ENCODE data around the gene ARHGEF17.

The ARHGEF17 gene

DNA sequence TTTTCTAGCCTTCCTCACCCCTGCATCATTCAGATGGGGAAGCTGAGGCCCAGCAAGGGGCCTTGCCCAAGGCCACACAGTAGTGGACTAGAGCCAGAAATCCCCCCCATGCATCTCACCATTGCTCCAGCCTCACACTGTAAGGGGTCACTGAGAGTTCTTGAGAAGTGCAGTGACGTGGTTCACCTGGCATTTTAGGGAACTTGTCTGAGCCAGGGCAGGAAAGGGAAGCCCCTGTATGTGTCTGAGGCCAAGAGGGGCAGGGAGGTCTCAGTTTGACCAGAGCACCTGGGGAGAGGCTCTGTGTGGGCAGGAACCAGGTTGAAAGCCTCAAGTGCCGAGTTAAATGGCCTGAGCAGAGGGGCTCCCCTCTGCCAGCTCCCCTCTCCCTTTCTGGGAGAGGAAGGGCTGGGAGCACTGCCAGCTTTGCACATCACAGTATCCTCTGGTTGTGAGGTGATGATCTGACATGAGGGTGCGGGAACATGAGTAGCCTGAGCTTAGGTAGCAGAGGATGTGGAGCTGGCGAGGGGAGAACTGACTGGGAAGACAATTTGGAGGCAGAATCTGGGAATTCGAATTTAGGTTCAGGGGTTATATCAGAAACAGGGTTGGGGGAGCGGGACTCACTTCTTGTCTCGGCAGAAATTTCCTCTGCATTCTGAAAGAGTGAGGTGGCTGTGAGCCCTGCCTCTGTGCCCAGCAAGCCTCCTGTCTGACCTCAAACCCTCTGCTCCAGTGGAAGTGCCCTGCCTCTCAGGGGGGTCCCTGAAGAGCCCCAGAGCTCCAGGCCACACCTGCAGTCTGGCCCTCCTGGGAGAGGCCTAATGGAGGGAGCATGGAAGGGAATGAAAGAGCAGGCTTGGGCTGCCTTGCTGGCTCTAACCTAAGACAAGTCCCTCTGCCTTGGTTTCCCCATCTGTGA is 14.6 kb downstream of the ARHGEF17 start:
- no peak overlapping the region for H3K9ac ChIP-seq (ENCODE audit: low read depth in 1 of 2, low read length in 2 of 2)
- peaks cover 29 to 36% of the 10 kb centered on the region in 2 donors for H3K4me1 ChIP-seq (ENCODE audit: control insufficient read depth in 1 of 2, insufficient read depth in 2 of 2, low read length in 2 of 2)
- H3K9me3 ChIP-seq (ENCODE audit: control insufficient read depth in 1 of 2, low read length in 2 of 2): no peaks in the 10 kb centered on the region
- no peaks in the 10 kb centered on the region for H3K27me3 ChIP-seq (ENCODE audit: control insufficient read depth in 1 of 2, insufficient read depth in 2 of 2, low read length in 2 of 2)
- peak overlapping the region; percentile 41 for H3K27ac ChIP-seq (ENCODE audit: low read depth, low read length)
- H3K36me3 ChIP-seq (ENCODE audit: control insufficient read depth in 1 of 2, insufficient read depth in 2 of 2, low read length in 2 of 2): no peaks in the 10 kb centered on the region
- no peak overlapping the region for H3K4me3 ChIP-seq (ENCODE audit: low read depth in 1 of 2, low read length in 2 of 2)

DNA sequence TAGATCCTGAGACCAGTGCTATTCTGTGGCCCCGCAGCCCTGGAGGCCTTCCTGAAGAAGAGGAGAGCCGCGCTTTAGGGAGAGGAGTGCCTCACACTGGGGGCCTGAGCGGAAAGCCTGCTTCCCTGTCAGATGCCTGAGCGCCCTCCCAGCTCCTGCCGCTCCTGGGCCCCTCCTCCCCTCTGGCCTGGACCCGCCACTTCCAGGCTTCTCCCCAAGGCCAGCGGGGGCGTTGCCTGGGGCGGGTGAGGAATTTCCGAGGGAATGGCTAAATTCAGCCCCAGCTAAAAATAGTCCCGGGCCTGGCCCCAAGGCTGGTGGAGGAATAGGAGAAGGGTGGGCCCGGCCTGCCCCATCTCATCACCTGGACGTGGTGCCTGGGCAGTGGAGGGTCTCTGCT is 15.4 kb downstream of the ARHGEF17 start:
- H3K9ac ChIP-seq (ENCODE audit: low read depth in 1 of 2, low read length in 2 of 2): peak overlapping the region in 1 of 2 donors; percentile 56
- peaks cover 29 to 36% of the 10 kb centered on the region in 2 donors for H3K4me1 ChIP-seq (ENCODE audit: control insufficient read depth in 1 of 2, insufficient read depth in 2 of 2, low read length in 2 of 2)
- peak overlapping the region; percentile 62 for H3K27ac ChIP-seq (ENCODE audit: low read depth, low read length)
- H3K27me3 ChIP-seq (ENCODE audit: control insufficient read depth in 1 of 2, insufficient read depth in 2 of 2, low read length in 2 of 2): no peaks in the 10 kb centered on the region
- H3K9me3 ChIP-seq (ENCODE audit: control insufficient read depth in 1 of 2, low read length in 2 of 2): no peaks in the 10 kb centered on the region
- peak overlapping the region in 1 of 2 donors; percentile 35 for H3K4me3 ChIP-seq (ENCODE audit: low read depth in 1 of 2, low read length in 2 of 2)
- H3K36me3 ChIP-seq (ENCODE audit: control insufficient read depth in 1 of 2, insufficient read depth in 2 of 2, low read length in 2 of 2): no peaks in the 10 kb centered on the region

DNA sequence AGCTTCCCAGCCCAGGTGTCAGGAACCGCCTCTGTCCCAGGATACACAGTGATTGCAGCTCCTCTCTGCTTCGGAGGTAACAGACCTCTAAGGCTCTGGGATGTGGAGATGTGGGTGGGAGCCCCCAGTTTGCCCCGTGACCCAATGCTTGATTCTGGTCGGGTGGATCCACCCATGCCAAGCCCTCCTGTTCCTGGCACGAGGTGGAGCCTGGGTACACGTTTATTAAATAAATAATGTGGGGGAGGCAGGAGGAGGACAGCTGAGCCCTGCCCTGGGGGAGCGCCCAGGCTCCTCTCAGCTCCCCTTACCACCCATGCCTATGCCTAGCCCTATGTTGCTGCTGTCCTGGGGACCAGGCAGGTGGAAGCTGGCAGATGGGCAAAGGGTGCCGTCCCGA is 16.0 kb downstream of the ARHGEF17 start:
- Histone ChIP-seq H3K4me1 (ENCODE audit: control insufficient read depth in 1 of 2, insufficient read depth in 2 of 2, low read length in 2 of 2) (peaks cover 29 to 36% of the 10 kb centered on the region in 2 donors), H3K9ac (ENCODE audit: low read depth in 1 of 2, low read length in 2 of 2) (peak overlapping the region in 1 of 2 donors; percentile 56), H3K27me3 (ENCODE audit: control insufficient read depth in 1 of 2, insufficient read depth in 2 of 2, low read length in 2 of 2) (no peaks in the 10 kb centered on the region), H3K27ac (ENCODE audit: low read depth, low read length) (peak overlapping the region; percentile 66), H3K4me3 (ENCODE audit: low read depth in 1 of 2, low read length in 2 of 2) (peak overlapping the region in 1 of 2 donors; percentile 35), H3K9me3 (ENCODE audit: control insufficient read depth in 1 of 2, low read length in 2 of 2) (no peaks in the 10 kb centered on the region), H3K36me3 (ENCODE audit: control insufficient read depth in 1 of 2, insufficient read depth in 2 of 2, low read length in 2 of 2) (no peaks in the 10 kb centered on the region)

DNA sequence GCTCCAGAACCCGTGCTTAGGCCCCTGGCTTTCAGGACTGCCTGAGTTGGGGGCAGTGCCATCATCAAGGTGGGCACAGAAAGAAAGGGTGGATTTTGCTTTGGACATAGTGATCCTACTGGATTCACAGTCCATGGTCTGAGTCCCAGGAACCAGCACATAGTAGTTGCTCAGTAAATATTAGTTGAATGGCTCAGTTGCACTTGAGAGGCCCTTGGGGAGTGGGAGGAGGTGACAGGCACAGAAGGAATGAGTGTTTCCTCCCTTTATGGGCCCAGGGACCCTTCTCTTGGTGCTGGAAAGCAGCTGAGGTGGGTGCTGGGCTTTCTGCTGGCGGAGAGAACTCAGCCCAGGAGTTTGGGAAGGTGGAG is 16.6 kb downstream of the ARHGEF17 start:
- Histone ChIP-seq H3K9me3 (ENCODE audit: control insufficient read depth in 1 of 2, low read length in 2 of 2) (no peaks in the 10 kb centered on the region), H3K27me3 (ENCODE audit: control insufficient read depth in 1 of 2, insufficient read depth in 2 of 2, low read length in 2 of 2) (no peaks in the 10 kb centered on the region), H3K4me3 (ENCODE audit: low read depth in 1 of 2, low read length in 2 of 2) (no peak overlapping the region), H3K27ac (ENCODE audit: low read depth, low read length) (peak overlapping the region; percentile 66), H3K9ac (ENCODE audit: low read depth in 1 of 2, low read length in 2 of 2) (no peak overlapping the region), H3K4me1 (ENCODE audit: control insufficient read depth in 1 of 2, insufficient read depth in 2 of 2, low read length in 2 of 2) (peaks cover 29 to 37% of the 10 kb centered on the region in 2 donors), H3K36me3 (ENCODE audit: control insufficient read depth in 1 of 2, insufficient read depth in 2 of 2, low read length in 2 of 2) (no peaks in the 10 kb centered on the region)

DNA sequence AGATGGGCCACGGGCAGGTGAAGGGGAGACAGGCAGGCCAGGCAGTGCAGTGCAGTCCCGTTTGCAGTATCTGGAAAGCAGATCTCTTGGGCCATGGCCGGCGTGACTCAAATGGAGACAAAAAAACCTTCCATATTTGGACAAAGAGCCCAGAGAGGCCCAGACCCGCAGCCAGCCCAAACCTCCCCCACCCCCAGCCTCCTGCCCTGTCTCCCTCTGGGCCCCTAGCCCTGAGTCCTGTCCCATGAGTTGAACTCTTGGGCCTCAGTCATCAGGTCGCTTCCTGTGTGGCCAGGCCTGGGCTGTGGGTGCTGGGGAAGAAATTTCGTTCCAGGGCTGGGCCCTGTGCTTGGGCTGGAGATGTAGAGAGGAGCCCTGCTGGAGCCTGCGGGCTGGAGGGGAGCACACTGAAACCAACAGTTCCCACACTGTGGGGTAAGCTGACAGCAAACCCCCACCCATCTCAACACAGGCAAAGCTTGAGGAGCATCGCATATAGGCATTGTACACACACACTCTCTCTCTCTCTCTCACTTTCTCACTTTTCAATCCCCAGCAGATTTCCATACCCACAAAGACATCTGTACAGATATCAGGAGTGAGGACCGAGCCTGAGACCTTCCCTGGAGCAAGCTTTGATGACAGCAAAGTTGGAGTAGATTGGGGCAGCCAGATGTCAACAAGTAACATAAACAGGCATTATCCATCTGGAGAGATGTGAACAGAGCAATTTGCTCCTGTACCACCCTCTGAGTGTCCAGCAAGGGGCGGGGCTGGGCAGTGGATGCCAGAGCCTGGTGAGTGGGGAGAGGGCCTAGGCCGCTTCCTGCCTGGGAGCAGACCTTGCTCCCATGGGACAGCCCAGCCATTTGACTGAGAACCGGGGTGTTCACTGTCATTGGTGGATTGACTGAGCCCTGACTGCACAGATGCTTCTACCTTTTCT is 17.2 kb downstream of the ARHGEF17 start:
- Histone ChIP-seq H3K27me3 (ENCODE audit: control insufficient read depth in 1 of 2, insufficient read depth in 2 of 2, low read length in 2 of 2) (no peaks in the 10 kb centered on the region), H3K36me3 (ENCODE audit: control insufficient read depth in 1 of 2, insufficient read depth in 2 of 2, low read length in 2 of 2) (no peaks in the 10 kb centered on the region), H3K4me1 (ENCODE audit: control insufficient read depth in 1 of 2, insufficient read depth in 2 of 2, low read length in 2 of 2) (peaks cover 29 to 39% of the 10 kb centered on the region in 2 donors), H3K9ac (ENCODE audit: low read depth in 1 of 2, low read length in 2 of 2) (no peak overlapping the region), H3K27ac (ENCODE audit: low read depth, low read length) (peak overlapping the region; percentile 52), H3K9me3 (ENCODE audit: control insufficient read depth in 1 of 2, low read length in 2 of 2) (no peaks in the 10 kb centered on the region), H3K4me3 (ENCODE audit: low read depth in 1 of 2, low read length in 2 of 2) (no peak overlapping the region)

DNA sequence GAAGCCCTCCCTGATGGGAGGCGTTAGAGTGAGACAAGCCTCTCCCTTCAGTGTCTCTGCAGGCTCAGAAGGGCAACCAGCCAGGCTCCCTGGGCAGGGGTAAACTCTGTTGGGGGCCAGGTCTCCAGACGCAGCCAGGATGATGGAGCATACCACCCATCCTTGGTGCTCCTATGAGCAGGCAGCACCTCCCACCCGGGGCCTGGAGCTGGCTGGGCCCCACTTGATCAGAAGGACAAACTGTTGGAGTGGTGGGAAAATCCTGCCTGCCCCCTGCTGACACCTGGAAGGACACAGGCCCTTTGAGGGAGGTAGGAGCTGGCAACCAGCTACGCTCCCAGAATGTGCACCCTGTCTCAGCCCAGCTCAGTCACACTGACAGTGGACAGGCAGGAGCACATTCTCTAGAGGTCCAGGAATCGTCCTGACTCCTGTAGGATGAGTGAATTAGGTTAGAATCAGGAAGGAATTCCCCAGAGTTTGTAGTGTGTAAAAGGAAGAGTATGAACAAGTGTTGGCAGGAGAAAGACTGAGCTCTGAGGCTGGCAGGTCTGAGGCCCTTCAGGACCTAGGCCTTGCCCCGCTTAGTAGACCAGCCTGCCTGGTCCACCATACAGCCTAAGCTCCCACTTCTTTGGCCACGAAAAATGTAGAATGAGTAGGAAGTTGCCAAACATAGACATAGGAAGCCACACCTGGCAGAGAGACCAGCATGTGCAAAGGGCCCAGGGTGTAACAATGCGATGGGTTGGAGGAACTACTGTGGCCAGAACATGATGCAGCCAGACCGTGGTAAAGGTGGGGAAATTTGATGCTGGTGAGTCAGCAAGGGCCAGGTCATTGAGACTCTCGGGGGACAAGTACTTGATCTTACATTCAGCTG is 19.1 kb downstream of the ARHGEF17 start:
- no peaks in the 10 kb centered on the region for H3K9me3 ChIP-seq (ENCODE audit: control insufficient read depth in 1 of 2, low read length in 2 of 2)
- H3K36me3 ChIP-seq (ENCODE audit: control insufficient read depth in 1 of 2, insufficient read depth in 2 of 2, low read length in 2 of 2): no peaks in the 10 kb centered on the region
- H3K9ac ChIP-seq (ENCODE audit: low read depth in 1 of 2, low read length in 2 of 2): no peak overlapping the region
- peaks cover 30% of the 10 kb centered on the region in 2 donors for H3K4me1 ChIP-seq (ENCODE audit: control insufficient read depth in 1 of 2, insufficient read depth in 2 of 2, low read length in 2 of 2)
- H3K27me3 ChIP-seq (ENCODE audit: control insufficient read depth in 1 of 2, insufficient read depth in 2 of 2, low read length in 2 of 2): no peaks in the 10 kb centered on the region
- H3K4me3 ChIP-seq (ENCODE audit: low read depth in 1 of 2, low read length in 2 of 2): no peak overlapping the region
- no peak overlapping the region for H3K27ac ChIP-seq (ENCODE audit: low read depth, low read length)

DNA sequence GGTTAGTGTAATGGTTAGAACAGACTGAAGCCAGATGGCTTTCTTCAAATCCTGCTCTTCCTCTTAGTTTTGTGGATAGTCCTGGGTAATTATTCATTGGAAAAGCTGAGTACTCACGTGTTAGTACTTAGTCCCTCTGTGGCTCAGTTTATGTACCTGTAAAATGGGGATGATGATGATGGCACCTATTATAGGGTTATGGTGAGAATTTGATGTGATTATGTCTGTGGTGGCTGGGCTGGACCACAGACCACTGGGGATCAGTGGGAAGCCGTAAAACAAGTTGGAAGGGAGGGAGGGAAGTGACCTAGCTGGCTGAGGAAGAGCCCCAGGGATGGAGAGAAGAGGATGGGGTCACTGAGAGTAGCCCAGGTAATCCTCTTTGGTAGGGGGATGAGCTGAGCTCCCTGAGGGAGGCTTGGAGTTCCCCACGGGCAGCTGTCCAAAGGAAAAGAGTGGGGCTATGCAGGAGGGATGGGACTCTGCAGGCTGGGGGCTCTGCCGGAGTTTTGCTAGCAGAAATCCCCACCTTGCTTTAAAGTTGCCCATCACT is 19.8 kb downstream of the ARHGEF17 start:
- no peak overlapping the region for H3K27ac ChIP-seq (ENCODE audit: low read depth, low read length)
- H3K27me3 ChIP-seq (ENCODE audit: control insufficient read depth in 1 of 2, insufficient read depth in 2 of 2, low read length in 2 of 2): no peaks in the 10 kb centered on the region
- H3K9ac ChIP-seq (ENCODE audit: low read depth in 1 of 2, low read length in 2 of 2): no peak overlapping the region
- no peak overlapping the region for H3K4me3 ChIP-seq (ENCODE audit: low read depth in 1 of 2, low read length in 2 of 2)
- no peaks in the 10 kb centered on the region for H3K36me3 ChIP-seq (ENCODE audit: control insufficient read depth in 1 of 2, insufficient read depth in 2 of 2, low read length in 2 of 2)
- no peaks in the 10 kb centered on the region for H3K9me3 ChIP-seq (ENCODE audit: control insufficient read depth in 1 of 2, low read length in 2 of 2)
- peaks cover 22 to 29% of the 10 kb centered on the region in 2 donors for H3K4me1 ChIP-seq (ENCODE audit: control insufficient read depth in 1 of 2, insufficient read depth in 2 of 2, low read length in 2 of 2)

DNA sequence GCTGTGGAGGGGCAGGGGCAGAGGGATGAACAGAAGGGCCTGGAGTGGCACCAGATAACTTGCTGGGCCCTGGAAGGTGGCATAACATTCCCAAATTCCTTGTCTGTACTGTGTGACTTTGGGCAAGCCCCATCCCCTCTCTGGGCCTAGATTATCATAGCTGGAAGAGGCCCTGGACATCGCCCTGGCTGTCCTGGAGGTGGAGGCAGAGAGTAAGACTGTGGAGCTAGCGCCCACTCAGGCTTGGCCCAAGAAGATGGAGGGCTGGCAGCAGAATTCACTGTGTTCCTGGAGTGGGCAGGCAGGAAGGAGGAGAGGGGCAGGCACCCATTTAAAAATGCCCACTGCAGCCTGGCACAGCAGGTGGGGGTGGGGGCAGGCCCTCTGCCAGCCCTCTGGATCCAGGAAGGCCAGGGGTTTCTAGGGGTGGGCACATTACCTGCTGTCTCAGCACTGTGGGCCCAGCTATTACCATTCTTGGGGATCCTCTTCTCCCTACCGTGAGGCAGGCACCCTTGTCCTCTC is 22.6 kb downstream of the ARHGEF17 start:
- Histone ChIP-seq H3K27ac (ENCODE audit: low read depth, low read length) (peak overlapping the region; percentile 30), H3K9me3 (ENCODE audit: control insufficient read depth in 1 of 2, low read length in 2 of 2) (no peaks in the 10 kb centered on the region), H3K4me1 (ENCODE audit: control insufficient read depth in 1 of 2, insufficient read depth in 2 of 2, low read length in 2 of 2) (peaks cover 14 to 21% of the 10 kb centered on the region in 2 donors)

More for the DNA sequence above, 22.6 kb downstream of the ARHGEF17 start:
- no peak overlapping the region for H3K4me3 ChIP-seq (ENCODE audit: low read depth in 1 of 2, low read length in 2 of 2)
- no peaks in the 10 kb centered on the region for H3K27me3 ChIP-seq (ENCODE audit: control insufficient read depth in 1 of 2, insufficient read depth in 2 of 2, low read length in 2 of 2)
- no peaks in the 10 kb centered on the region for H3K36me3 ChIP-seq (ENCODE audit: control insufficient read depth in 1 of 2, insufficient read depth in 2 of 2, low read length in 2 of 2)
- no peak overlapping the region for H3K9ac ChIP-seq (ENCODE audit: low read depth in 1 of 2, low read length in 2 of 2)

Data from duodenal mucosa (tissue), 2 donors.